Activated gamma-delta T cell (primary cell): ENCODE measurements around the gene RUBCN.
"Not testable (repeated sequence)": the region's sequence is repeated elsewhere in the genome, so short reads cannot be mapped to it uniquely, and the experiment has no call there.

Experiments
- DNase-seq: peaks from one replicate; lab custom pipeline; 2025; lab: John Stamatoyannopoulos, UW

RUBCN gene

DNA sequence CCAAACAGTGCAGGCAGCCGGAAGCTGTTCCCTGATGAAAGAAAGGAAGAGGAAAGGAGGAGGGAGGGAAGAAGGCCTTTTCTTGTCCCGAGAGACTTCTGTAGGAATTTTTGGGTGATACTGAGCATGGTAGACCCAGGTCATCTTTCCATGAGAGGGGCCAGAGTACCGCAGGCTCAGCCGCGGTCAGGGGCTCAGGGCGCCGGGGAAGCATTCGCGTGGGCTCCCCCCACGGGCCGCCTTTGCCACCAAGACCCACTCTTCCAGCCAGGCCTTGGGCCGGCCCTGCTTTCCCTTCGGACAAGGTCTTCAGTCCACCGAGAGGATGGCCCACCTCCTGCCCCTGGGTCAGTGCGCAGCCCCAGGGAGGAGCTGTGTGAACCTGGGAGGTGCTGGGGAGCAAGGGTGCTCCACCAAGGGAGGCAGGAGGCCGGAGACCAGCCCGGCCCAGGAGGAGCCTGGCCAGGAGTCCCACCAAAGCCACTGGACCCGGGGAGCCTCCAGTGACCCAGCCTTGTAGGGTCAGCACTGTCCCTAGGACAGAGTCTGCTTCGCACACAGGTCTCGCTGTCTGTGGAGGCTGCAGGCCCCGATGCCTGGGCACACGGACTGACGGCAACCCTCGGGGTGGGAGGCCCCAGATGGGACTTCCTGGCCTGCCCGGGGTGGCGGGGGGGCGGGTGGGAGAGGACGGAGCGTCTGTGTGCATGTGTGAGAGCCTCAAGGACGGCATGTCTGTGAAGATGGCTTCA is 79.0 kb downstream of the RUBCN start:
- not testable (repeated sequence) for DNase-seq

DNA sequence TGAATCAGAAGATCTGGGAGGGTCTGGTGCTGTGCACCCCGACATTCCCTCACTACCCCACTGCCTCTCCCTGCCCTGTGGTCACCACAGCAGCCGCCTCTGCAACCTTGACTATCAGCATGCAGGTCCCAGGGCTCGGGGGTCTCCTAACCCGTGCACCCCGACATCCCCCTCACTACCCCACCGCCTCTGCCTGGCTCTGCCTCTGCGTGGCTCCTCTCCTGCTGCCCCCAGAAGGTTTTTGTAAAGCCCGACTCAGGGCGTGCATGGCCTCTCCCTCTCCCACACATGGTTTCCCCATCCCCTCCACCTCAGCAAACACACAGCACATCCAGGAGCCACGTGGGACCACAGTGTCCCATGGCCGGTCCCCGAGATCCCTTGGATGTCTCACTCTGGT is 79.7 kb downstream of the RUBCN start:
- DNase-seq: not testable (repeated sequence)

- DNase-seq: not testable (repeated sequence)
These were observed 80.6 kb downstream of the RUBCN start for GRCh38 chr3:197656129-197656528.

GRCh38 chr3:197654998-197655330 is 81.7 kb downstream of the RUBCN start:
- DNase-seq: not testable (repeated sequence)

GRCh38 chr3:197654090-197654997 is 82.4 kb downstream of the RUBCN start:
- not testable (repeated sequence) for DNase-seq

DNA sequence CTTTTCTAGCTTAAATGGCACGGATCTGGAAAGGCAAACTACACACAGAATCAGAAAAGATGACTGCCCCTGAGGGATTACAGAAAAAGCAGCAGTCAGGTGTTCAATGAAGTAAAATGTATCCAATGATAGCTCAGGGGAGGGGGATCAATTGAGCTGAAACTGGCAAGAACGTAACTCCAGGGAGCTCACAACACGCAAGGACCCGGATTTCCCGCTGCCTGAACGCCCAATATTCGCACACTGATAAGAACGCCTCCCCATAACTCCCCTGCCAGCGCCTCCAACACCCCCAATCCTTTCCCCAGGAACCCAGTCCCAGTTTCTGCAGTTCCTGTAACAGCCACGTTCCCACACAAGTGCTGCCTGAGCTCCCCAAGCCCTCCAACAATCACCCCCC is 83.8 kb downstream of the RUBCN start:
- DNase-seq: not testable (repeated sequence)

DNA sequence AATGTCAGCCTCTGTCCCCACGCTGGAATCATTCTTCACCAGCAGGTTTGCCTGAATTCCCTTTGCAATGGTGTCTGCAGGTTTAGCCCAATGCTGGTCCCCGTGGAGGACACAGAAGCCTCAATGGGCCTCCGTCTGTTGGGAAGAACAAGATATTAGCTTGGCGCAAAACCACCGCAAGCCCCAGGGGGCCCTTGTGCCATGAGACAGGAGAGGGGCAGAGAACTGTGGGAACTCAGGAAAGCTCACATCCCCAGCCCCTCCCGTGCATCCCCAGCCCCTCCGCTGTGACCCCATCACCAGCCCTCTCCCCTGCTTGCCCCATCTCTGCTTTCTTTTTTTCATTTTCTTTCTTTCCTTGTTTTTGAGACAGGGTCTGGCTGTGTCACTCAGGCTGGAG is 89.1 kb downstream of the RUBCN start:
- DNase-seq: not testable (repeated sequence)

- DNase-seq: not testable (repeated sequence)
These were observed 89.5 kb downstream of the RUBCN start for GRCh38 chr3:197647191-197647590.

DNA sequence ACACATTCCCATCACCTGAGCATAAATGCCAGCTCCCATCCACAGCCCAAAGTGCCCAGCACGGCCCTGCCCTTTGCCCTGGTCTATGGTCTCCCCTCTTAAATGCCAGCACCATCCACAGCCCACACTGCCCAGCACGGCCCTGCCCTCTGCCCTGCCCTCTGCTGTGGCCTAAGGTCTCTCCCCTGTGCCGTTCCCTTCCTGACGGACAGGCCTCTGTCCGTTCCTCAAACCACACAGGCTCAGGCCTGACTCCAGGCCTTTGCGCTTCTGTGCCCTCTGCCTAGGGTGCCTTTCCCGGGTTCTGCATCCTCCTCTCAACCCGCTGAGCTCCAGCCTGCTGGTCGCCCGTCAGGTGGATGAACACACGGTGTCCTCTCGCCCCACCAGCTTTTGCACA is 90.4 kb downstream of the RUBCN start:
- not testable (repeated sequence) for DNase-seq

DNA sequence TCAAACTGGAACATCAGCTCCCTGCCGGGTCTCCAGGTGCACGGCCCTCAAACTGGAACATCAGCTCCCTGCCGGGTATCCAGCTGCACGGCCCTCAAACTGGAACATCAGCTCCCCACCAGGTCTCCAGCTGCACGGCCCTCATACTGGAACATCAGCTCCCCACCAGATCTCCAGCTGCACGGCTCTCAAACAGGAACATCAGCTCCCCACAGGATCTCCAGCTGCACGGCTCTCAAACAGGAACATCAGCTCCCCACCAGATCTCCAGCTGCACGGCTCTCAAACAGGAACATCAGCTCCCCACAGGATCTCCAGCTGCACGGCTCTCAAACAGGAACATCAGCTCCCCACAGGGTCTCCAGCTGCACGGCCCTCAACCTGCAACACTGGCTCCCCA is 99.1 kb downstream of the RUBCN start:
- DNase-seq: not testable (repeated sequence)

- DNase-seq: not testable (repeated sequence)
These were observed 104.7 kb downstream of the RUBCN start for GRCh38 chr3:197631989-197632388.

DNA sequence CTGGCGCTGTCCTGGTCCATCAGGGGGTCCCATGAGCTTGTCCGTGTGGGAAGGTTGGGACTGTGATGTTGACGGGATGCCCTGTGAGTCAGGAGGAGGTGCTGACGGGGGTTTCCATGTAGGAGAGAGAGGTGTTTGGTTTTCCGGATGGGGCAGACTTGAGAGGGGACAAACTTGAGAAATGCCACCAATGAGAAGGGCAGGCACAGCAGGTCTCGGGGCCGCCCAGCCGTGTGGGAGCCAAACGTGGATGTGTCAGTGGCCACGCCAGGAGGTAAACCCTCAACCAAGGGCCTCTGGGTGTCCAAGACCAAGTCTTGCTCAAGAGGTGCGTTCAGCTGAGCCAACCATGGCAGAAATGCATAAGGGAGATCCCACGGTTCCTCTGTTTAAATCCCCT is 105.9 kb downstream of the RUBCN start:
- not testable (repeated sequence) for DNase-seq

- DNase-seq: not testable (repeated sequence)
These were observed 107.4 kb downstream of the RUBCN start for GRCh38 chr3:197629286-197629685.

DNA sequence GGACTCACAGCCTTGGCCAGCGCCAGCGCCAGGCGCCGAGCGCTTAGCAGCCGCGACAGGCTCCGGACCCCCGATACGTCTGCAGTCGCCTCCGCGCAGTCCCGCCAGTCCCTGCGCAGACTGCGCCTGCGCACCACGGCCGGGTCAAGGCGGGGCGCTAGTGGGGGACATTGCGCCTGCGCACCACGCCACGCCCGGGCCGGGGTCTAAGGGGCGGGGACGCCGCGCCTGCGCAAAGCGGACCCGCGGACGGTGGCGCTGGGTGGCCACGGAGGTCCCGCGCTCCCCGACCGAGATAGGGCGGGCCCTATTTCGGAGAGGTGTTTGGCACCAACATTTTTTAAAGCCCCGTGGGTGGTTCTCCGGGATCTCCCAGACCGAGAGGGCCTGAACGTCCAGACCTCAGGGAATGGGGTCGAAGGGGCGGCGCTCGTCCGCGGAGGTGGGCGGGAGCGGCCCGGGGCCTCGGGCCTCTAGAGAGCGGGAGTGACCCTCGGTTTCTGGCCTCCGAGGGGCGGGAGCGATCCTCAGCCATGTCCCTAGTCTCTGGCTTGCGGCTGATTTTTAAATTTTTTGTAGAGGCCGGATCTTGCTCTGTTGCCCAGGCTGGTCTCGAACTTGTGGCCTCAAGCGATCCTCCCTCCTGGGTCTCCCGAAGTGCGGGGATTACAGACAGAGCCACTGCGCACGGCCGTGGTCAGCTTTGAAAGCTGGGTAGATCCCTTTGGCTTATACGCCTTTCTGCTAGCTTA is 108.8 kb downstream of the RUBCN start:
- DNase-seq: not testable (repeated sequence)

- not testable (repeated sequence) for DNase-seq
These were observed 109.4 kb downstream of the RUBCN start for GRCh38 chr3:197627158-197627771.

GRCh38 chr3:197626404-197627157 is 110.1 kb downstream of the RUBCN start:
- not testable (repeated sequence) for DNase-seq

- not testable (repeated sequence) for DNase-seq
These were observed 115.2 kb downstream of the RUBCN start for GRCh38 chr3:197621478-197621877.
